HG03520 (cell line): ENCODE results near the gene ST7.
"Not testable (repeated sequence)": the region's sequence is repeated elsewhere in the genome, so short reads cannot be mapped to it uniquely, and the experiment has no call there.

Experiments
- ATAC-seq: cut with Tn5 transposase; IDR thresholded peaks from one replicate; pipeline ENCODE4 v1.9.1; 2021; ENCODE audit warnings: mild to moderate bottlenecking, moderate library complexity; ENCODE audit not compliant: unreplicated experiment

The ST7 gene

DNA sequence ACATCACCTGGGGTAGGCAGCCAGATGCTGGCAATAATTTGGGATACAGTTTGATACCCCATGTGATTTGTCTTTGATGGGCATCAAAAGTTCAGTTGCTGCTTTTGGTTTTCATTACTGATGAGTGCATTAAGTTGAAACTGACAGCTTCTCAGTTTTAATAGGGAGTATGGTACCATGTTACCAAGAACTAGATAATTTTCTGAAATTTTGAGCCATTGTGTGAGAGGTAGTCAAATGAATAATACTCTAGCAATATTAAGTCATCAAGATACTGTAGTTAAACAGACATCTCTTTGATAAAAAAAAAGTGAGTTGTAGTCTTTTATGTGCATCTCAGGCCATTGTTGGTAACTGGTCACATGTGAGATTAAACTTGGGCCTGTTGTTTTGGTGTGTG is 71.5 kb downstream of the ST7 start:
- no peak for ATAC-seq

DNA sequence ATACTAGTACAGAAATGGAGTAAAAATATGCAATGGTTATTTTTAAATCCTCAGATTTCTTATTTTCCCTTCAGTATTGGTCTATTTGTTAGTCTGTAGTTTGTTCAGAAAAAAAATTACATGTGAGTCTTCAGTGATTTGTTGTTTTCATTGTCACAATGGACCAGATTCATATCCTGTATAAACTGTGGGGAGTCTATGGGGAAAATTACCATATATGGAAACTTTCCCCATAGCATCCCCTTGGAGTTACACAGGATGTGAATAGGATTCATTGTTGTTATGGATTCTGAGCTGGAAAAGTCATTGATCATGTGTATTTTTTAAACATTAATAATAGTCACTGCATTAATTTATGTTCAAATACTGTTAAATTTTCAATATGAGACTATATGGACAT is 72.6 kb downstream of the ST7 start:
- ATAC-seq, result no peak

DNA sequence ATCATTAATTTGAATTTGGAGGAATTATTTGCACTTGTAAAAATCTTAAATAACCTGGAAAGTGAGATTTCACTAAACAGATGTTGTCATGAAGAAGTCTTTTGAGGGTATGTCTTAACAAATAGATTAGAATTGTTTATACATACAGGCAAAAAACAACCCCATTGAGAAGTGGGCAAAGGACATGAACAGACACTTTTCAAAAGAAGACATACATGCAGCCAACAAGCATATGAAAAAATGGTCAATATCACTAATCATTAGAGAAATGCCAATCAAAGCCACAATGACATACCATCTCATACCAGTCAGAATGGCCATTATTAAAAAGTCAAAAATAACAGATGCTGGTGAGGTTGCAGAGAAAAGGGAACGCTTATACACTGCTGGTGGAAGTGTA is 77.0 kb downstream of the ST7 start:
- not testable (repeated sequence) for ATAC-seq

DNA sequence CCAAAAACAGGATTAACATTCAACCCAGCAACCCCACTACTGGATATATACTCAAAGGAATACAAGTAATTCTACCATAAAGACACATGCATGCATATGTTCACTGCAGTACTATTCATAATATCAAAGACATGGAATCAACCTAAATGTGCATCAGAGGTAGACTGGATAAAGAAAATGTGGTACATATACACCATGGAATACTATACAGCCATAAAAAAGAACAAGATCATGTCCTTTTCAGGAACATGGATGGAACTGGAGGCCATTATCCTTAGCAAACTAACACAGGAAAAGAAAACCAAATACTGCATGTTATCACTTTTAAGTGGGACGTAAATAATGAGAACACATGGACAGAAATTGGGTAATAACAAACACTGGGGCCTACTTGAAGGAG is 77.5 kb downstream of the ST7 start:
- ATAC-seq, result not testable (repeated sequence)

DNA sequence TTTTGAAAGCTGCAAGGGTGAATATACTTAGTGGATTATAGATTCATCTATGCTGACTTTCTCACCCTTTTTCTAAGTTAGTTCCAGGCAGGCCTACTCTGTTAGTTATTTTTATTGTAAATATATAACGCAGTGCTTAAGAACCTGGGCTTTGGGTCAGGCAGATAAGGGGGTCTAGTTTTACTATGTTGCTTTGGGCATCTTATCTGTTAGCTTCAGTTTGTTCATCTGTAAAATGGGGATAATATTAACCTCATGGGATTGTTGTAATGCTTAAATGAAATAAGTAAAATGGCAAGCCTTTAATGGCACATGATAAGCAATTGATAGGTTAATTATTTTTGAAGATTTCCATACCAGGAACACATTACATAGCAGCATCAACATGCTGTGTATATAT is 79.5 kb downstream of the ST7 start:
- ATAC-seq, result no peak

DNA sequence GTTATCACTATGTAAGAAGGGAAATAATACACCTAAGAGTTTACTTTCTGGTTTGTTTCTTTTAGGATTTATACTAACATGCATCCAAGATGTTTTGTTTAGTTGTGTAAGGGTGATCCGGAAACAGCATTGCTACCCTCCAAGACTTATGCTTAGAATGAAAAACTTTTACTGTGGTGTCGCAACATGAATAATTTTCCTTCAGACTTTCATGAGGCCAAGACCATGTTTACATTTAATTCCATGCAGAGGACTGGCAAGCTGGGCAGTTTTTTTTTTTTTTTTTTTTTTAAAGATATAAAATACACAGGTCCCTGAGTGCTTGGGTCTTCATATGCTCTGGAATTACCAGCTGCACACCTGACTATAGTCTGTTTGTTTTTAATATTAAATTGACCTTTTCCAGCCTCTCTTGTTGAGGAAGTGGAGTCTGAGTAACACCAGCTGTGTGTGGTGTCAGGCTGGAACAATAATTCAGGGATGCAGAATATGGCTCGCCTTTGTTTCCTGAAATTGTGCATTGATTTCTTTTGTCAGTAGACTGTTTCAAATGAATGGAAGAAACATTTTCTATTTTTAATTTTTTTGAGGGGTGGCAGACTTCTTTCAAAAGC is 81.7 kb downstream of the ST7 start:
- no peak for ATAC-seq

DNA sequence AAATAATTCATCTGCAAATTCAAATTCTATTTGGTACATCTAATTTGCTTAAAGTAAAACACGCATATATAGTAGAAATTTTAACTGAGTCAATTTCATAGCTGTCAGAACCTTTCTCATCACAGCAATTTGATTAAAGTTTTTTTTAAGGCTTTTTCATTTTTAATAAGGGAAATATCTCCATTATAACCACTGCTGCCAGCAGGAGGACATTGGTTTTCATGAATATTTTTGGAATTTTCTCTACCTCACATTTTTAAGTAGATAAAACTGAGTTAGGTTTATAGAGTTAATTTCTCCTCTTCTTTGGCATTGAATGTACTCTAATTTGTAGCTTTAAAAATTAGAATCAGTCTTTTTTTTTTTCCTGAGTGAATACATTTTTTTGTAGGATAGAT is 82.2 kb downstream of the ST7 start:
- no peak for ATAC-seq

DNA sequence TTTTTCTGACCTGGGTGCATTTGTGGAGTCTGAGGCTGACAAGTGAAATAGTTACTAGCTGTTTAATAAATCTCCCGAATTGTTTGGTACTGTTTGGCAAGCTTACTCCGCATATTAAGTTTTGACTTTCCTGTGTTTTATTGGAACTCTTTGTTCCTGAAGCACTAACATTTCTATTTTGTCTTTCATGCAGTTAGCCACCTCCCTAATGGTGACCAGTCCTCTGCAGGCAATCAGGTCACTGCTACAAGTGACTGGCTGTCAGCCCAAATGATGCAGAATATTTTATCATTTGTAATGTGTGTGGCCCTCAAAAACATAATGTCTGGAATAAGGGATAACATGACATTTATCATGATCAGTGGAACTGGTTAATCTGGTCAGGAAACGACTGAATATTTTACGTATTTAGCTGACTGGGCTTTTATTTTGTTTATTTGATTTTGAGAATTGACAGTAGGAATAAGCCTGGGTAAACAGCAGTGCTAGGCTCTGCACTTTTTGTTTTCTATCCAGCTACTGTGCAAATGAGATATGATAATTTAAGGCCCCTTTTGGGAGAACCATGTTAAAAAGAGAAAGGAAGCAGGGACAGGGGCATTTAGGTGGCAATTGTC is 82.9 kb downstream of the ST7 start:
- no peak for ATAC-seq

DNA sequence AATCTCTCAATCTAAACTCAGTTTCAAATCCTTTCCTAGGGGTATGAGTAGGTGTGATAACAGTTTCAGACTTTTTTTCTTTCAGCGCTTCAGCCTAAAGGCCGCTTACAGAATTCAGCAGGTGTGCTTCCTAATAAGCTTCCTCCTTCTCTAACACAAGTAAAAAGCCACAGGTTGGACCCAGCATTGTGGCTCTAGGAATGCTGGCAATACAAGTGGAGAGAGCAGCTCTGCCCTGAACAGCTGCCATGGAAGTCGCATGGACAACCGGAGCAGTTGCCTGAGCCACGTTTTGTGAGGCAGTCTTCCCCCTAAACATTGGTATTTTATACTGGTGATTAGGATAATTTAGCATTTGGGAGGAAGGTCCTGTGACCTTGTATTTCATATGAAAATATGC is 83.5 kb downstream of the ST7 start:
- no peak for ATAC-seq

DNA sequence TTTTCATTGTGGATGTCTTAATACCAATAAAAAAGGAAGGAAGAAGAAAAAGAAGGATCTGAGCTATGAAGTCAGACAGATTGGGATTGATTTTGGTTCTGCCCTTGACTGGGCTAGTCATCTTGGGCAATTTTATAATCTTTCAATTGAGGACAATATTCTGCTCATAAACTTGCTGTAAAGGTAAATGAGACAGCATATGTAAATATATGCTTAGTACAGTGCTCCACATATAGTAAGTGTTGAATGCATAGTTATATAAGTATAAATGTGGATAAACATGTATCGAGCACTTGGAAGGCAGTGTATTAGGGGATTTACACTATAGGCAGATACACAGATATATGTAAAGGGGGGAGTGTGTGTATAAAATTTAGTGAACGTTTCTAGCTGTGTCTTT is 85.1 kb downstream of the ST7 start:
- no peak for ATAC-seq

DNA sequence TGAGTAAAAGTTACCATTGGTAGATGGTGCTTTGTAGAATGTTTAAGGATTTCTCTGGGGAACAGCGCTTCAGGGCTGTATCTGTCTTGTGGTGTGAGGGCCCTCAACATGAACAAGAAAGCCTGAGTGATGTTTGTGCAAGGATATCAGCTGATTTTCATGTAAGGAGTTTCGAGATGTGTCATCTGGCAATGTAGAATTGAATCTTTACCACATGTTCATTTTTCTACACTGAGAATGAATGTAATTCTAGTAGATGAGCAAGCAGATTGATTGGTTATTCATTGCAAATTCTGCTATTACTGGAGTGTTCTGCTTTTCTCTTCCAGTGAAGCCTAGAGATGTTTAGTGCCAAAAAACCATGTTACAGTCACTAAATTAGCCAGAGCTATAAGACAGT is 87.7 kb downstream of the ST7 start:
- ATAC-seq, result peak; percentile 96

DNA sequence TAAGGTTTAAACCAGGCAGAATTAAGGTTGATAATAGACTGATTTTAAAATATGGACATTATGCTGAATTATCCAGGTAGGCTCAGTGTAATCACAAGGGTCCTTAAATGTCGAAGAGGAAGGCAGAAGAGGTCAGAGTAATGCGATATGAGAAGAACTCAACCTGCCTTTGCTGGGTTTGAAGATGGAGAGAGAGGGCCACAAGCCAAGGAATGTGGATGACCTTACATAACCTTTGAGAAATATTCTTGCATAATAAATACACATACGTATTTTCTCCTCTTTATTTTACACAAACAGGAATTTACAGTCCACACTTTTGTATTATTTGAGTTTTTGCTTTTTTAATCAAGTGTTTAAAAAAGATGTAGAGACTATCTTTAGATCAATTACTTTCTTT is 88.5 kb downstream of the ST7 start:
- ATAC-seq, result no peak

DNA sequence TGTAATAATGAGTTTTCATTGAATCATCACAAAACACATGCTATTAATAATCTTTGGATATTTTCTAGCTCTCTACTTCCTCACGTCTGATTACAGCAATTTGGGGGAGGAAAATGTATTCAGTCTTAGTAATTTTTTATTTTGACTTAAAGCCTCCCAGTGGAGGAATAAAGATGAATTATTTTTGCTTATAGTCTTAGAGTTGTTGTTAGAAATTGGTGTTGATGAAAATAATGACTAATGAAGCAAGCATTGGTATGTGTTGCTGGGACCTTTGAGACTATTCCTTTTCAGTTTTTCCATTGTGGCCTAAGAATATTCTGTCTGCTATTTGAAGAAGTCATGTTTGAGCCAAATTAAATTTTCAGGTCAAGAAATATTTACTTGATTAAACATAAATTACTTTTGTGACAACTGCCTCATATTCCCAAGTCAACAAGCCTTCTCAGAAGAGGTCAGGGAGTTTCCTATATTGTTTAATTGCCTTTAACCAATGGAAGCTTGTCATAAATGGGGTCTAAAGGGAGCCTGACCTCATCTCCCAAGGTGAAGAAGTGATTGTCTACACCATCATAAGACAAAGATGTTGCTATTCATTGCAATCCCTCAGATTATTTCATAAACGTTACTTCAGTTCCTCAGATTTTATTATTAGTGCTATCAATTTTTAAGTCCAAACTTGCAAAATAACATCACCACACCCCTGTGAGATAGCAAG is 90.0 kb downstream of the ST7 start:
- no peak for ATAC-seq

DNA sequence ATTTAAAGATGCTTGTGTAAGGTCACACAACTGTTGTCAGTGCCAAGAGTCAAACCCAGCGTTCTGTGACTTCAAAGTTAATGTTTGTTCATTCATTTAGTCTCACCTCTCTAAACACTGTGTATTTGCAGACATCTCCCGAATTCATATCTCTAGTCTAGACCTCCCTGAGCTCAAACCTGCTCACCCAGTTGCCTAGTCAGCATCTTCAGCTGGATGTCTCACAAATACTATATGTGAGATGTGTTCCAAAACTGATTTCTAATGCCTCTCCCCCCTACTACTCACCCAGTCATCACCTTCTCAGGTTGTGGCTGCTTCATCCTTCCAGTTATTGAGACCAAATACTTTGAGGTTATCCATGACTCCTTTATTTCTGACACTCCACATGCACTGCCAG is 91.4 kb downstream of the ST7 start:
- ATAC-seq, result no peak

DNA sequence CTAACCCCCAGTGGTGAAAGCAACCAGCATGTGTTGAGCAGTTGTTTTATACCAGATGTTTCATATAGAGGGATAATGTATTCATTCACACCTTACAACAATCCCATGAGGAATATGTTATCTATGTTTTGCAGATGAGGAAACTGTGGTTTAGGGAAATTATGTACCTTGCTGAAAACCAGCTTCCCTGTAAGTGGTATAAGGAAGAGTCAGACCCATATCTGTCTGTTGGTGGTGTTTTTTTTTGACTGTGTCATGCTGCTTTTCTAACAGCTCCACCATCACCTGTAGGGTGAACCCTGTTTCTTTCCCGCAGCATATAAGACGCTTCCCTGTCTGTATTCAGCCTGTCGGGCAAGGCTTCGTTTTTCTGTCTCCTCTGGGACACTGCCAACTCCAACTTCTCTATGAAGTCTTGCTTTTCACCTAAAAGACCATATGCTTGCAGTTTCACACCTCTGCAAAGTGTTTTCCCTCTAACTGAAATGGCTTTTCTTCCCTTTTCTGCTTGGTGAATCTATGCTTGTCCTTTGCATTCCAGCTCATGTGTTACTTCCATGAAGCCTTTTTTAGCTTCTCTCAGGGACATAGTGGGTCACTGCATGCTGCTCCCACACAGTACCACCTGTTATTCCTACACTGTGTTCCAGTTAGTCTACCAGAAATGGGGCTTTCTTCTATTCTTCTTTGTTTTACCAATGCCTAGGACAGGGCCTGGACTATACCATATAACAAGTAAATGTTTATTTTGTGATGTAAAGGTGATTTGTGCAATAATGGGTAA is 92.8 kb downstream of the ST7 start:
- ATAC-seq, result no peak

DNA sequence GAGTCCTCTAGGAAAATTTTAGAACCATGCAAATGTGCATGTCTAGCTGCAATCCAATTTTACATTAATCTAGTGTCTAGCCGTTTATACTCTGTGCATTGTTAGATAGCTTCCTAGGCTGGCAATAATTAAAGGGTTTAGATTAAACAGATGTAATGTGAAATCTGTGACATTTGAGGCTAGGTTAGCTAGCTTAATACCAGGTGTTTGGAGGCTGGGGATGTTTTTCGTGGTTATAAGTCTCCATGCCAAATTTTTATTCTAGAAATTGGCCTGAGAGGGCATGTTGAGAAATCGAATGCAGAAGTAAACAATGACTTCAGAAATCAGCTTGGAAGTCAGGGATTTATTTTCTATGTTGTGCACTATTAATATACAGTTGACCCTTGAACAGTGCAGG is 94.2 kb downstream of the ST7 start:
- no peak for ATAC-seq

DNA sequence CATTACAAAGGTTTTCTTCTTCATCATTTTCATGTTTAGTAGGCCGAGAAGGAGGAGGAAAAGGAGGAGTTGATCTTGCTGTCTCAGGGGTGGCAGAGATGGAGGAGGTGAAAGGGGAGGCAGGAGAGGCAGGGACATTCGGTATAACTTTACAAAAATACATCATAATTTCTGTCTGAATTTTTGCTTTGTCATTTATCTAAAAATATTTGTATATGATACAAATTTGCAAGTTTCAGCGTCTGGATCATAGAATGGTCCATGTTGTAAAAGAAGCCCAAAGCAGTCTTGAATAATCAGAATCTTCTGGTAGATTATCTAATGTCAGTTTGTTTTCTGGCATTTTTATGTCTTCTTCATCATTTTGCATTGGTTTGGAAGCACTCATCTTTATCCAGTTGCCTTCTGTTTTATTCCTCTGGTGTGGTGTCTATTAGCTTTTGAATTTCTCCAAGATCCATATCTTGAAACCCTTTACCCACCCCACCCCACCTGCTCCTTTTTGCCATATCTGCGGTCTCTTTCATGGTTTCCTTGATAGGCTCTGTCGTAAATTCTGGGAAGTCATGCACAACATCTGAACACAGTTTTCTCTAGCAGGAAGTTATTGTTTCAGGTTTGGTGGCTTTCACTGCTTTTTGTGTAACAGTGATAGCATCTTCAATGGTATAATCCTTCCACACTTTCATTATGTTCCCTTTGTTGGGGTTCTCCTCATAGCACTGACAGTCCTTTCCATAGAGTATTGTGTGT is 95.0 kb downstream of the ST7 start:
- no peak for ATAC-seq

DNA sequence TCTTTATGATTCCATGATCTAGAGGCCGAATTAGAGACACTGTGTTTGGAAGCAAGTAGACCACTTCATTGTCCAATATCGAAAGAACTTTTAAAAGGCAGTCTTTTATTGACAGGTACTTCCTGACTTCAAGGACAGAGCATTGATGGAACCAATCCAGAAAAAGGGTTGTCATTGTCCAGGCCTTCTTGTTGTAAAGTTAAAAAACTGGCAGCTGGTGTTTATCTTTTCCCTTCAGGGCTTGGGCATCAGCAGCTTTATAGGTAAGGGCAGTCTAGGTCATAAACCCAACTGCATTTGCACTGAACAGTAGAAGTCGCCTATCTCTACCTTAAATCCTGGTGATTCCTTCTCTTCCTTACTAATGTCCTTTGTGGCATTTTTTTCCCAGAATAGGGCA is 95.6 kb downstream of the ST7 start:
- ATAC-seq, result no peak

DNA sequence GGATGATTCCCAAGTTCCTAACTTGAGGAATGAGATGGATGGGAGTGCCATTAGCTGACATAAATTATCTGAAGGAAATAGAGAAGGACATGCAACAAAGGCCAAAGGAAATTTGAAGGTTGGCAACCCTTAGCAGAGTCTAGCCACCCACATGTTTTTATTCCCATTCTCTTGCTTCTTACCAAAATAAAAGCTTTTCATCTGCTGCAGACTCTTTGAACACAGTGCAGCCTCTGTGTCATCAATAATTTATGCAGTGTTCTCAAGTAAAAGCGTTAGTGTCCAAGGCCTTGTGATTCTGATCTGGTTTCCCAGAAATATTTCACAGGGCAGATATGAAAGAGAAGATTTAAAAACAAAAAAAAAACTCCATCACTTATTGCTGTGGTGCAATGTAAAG is 98.5 kb downstream of the ST7 start:
- no peak for ATAC-seq

DNA sequence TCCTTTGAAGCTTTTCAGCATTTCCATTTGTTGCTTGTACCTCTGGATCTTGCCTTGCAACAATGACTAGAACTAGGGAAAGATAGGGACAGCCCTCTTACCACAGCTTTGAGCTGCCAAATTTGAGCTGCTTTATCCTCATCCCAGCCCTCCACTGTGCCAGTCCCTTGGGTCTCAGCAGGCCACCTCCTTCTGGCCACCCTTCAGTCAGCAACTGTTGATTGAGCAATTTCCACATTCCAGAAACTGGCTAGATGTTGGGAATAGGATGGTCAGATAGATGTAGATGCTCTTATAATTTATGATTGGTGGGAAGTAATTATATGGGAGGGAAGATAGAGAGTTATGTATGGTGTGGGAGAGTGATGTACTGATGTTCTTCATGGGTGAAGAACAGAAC is 100.1 kb downstream of the ST7 start:
- ATAC-seq, result no peak

DNA sequence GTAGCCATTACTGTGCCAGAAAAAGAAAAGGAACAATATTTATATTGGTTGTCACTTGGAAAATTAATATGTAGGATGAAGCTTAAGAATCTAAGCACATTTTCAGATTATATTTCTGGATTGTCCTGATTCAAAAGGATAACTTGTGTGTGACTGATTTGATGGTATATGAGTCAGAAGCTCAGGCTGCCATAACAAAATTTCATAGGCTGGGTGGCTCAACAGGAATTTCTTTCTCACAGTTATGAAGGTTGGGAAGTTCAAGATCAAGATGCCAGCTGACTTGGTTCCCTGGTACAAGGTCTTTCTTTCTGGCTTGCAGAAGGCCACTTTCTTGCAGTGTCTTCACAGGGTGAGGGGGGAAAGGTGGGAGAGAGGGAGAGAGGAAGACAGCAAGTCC is 108.5 kb downstream of the ST7 start:
- ATAC-seq, result no peak
